GM23248 (cell line): ENCODE results near the gene PHYH. TPM values are rescaled to one million over a fixed set of nuclear protein-coding genes. Genes with fewer than 3 reads are reported as not detected.

Experiments
- DNase-seq: peaks from one replicate; pipeline ENCODE4 v3.0.0-alpha.2; 2015
- H2AFZ ChIP-seq: fragments of 200-600 bp; sonication (generic); 2 replicates; pipeline ENCODE4 v1.6.1; 2016; ENCODE audit warnings: antibody characterized with exemption
- H3F3A ChIP-seq: fragments of 200-600 bp; sonication (generic); 2 replicates; pipeline ENCODE4 v1.6.1; 2016; ENCODE audit warnings: mild to moderate bottlenecking, antibody characterized with exemption, mixed run types; ENCODE audit not compliant: insufficient read depth
- H3K27ac ChIP-seq: fragments of 200-600 bp; sonication (generic); 2 replicates; pipeline ENCODE4 v1.5.1; 2016; ENCODE audit warnings: mild to moderate bottlenecking
- H3K27me3 ChIP-seq: fragments of 200-600 bp; sonication (generic); replicated peaks from 2 replicates; pipeline ENCODE4 v1.6.1; 2016; ENCODE audit warnings: mild to moderate bottlenecking; ENCODE audit not compliant: insufficient read depth
- H3K36me3 ChIP-seq: fragments of 200-600 bp; sonication (generic); 2 replicates; pipeline ENCODE4 v1.6.1; 2016; ENCODE audit warnings: low read depth, mild to moderate bottlenecking
- H3K4me1 ChIP-seq: fragments of 200-600 bp; sonication (generic); 2 replicates; pipeline ENCODE4 v1.6.1; 2016; ENCODE audit warnings: mild to moderate bottlenecking; ENCODE audit not compliant: insufficient read depth
- H3K4me2 ChIP-seq: fragments of 200-600 bp; sonication (generic); one replicate; pipeline ENCODE4 v1.6.1; 2016; ENCODE audit warnings: mild to moderate bottlenecking; ENCODE audit not compliant: unreplicated experiment
- H3K4me3 ChIP-seq: fragments of 200-600 bp; sonication (generic); 2 replicates; pipeline ENCODE4 v1.5.1; 2016; ENCODE audit warnings: mild to moderate bottlenecking
- H3K79me2 ChIP-seq: fragments of 200-600 bp; sonication (generic); 2 replicates; pipeline ENCODE4 v1.6.1; 2016; ENCODE audit warnings: mild to moderate bottlenecking; ENCODE audit not compliant: insufficient read depth
- H3K9ac ChIP-seq: fragments of 200-600 bp; sonication (generic); 2 replicates; pipeline ENCODE4 v1.6.1; 2016; ENCODE audit warnings: mild to moderate bottlenecking
- H3K9me2 ChIP-seq: fragments of 200-600 bp; sonication (generic); 2 replicates; pipeline ENCODE4 v1.6.1; 2016; ENCODE audit warnings: mixed run types, mild to moderate bottlenecking, moderate library complexity; ENCODE audit not compliant: insufficient read depth
- H3K9me3 ChIP-seq: fragments of 200-600 bp; sonication (generic); one replicate; pipeline ENCODE4 v1.6.1; 2017; ENCODE audit warnings: low read depth
- H4K20me1 ChIP-seq: fragments of 200-600 bp; sonication (generic); 2 replicates; pipeline ENCODE4 v1.6.0; 2016; ENCODE audit not compliant: insufficient read depth
- EZH2 ChIP-seq: fragments of 200-600 bp; sonication (generic); IDR thresholded peaks from 2 replicates; pipeline ENCODE4 v1.6.1; 2018; ENCODE audit warnings: antibody characterized with exemption, mild to moderate bottlenecking; ENCODE audit not compliant: insufficient read depth, poor library complexity, severe bottlenecking
- EZH2phosphoT487 ChIP-seq: fragments of 200-600 bp; sonication (generic); IDR thresholded peaks from 2 replicates; pipeline ENCODE4 v1.6.1; 2018; ENCODE audit warnings: antibody characterized with exemption, moderate library complexity, mild to moderate bottlenecking, low read depth; ENCODE audit not compliant: insufficient read depth
- WGBS, 2 experiments: methylation state at CpG; one replicate each; pipeline ENCODE4 v1.1.6; 2015 to 2017; ENCODE audit warnings: low lambda C conversion rate in 2 of 2, low coverage in 1 of 2; ENCODE audit errors: missing lambda C conversion rate in 2 of 2; 5-methylcytosine and 5-hydroxymethylcytosine counted together
- in situ Hi-C: fragments of 300-500 bp; cut with MboI; formaldehyde crosslinking; loops from 2 replicates; pipeline ENCODE4 v1.15.0; 2020
- polyA plus RNA-seq: library from polyadenylated mRNA; unstranded; fragments of >200 nt; fragmentation: Nextera tagmentation; extraction: Ambion mirVana; gene quantifications from 2 replicates; pipeline ENCODE4 v1.2.1, GENCODE V29; 2016
- total RNA-seq: library from RNA; depleted of rRNA; stranded (reverse); fragments of >200 nt; shearing (Covaris generic); gene quantifications from 2 replicates; pipeline ENCODE4 v1.2.3, GENCODE V29; 2014

The PHYH gene
- total and polyA plus RNA-seq, 2 experiments from 2014 or later: 19.1 to 29.7 TPM

DNA sequence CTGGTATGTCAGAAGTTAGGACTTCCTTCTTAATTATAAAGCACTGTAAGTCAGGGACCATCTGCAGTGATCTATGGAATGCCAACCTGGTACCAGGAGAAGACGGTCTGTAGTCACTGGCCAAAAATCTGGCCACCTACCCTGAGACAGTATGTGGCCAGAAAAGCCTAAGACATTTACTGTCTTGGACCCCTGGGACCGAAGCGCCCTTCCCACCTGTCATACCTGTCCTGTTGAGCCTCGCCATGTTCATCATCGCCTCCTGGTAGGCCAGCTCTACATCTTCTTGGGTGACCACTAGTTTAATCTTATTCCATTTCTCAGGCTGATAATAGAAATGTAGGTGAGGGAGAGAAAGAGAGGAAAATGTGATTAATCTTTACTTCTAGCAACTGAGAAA lies 28.3 kb upstream of the PHYH start:
- no peak overlapping the region for H3K9ac ChIP-seq
- TF ChIP-seq EZH2 (no peak), EZH2phosphoT487 (no peak)
- H3F3A ChIP-seq: no peaks in the 10 kb centered on the region
- H2AFZ ChIP-seq: no peak overlapping the region
- no peaks in the 10 kb centered on the region for H4K20me1 ChIP-seq
- no peak overlapping the region for H3K4me3 ChIP-seq
- H3K9me3 ChIP-seq: no peaks in the 10 kb centered on the region
- H3K27ac ChIP-seq: no peak overlapping the region
- peaks cover 52% of the 10 kb centered on the region for H3K36me3 ChIP-seq
- no peak overlapping the region for H3K4me2 ChIP-seq
- 86 to 89% methylated on average over 5 of the region's 5 CpGs for WGBS, 2 experiments
- no peaks in the 10 kb centered on the region for H3K9me2 ChIP-seq
- DNase-seq: no peak
- in situ Hi-C loops: no loop called here
- no peaks in the 10 kb centered on the region for H3K4me1 ChIP-seq
- no peaks in the 10 kb centered on the region for H3K27me3 ChIP-seq
- no peaks in the 10 kb centered on the region for H3K79me2 ChIP-seq

DNA sequence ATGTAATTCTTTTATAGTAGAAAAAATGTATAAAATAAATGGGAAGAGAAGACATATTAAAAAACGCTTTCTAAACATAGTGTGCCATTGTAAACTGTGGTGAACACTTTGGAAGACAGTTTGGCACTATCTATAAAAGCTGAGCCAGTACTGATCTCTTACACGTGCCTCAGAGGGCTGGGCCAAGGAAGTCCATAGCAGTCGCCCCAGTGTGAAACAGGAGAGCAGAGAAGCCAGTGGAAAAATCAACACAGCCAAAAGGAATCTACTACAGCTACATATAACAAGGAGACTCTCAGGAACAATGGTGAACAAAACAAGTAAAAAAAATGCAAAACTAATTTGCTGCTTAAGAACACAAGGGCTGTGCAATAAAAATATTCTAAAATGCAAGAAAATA lies 27.7 kb upstream of the PHYH start:
- Histone ChIP-seq H3K36me3 (peaks cover 52% of the 10 kb centered on the region), H3K9me3 (no peaks in the 10 kb centered on the region), H3K4me2 (no peak overlapping the region), H3F3A (no peaks in the 10 kb centered on the region), H3K27ac (no peak overlapping the region), H3K4me3 (no peak overlapping the region), H3K9ac (no peak overlapping the region), H4K20me1 (no peaks in the 10 kb centered on the region), H3K9me2 (no peaks in the 10 kb centered on the region), H2AFZ (no peak overlapping the region), H3K27me3 (no peaks in the 10 kb centered on the region), H3K4me1 (no peaks in the 10 kb centered on the region), H3K79me2 (no peaks in the 10 kb centered on the region)
- no peak for TF ChIP-seq EZH2
- TF ChIP-seq EZH2phosphoT487: no peak
- 18 to 20% methylated on average over 3 of the region's 3 CpGs for WGBS, 2 experiments
- in situ Hi-C loops: no loop called here
- no peak for DNase-seq

DNA sequence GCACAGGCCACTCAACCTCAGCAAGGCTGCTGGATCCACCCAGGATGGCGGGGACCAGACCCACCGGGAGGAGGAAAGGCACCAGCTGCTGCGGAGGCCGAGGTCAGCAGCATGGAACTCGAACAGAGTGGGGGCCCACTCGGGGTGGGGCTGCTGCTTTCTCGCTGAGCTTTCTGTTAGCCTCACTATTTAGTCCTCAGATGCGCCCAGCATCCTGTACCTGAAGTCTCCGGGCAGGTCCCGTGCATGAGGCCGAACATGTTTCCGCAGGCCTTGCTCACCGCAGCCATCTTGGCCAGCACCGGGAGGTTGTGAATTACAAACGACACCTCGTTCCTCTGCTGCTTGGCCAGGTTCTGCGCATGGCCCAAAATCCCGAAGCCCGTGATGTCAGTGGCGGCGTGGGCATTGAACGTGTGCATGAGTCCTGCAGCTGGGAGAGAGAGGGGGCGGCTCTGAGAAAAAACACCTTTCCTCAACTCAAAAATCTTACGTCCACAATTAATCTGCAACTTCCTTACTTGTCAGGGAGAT lies 22.8 kb upstream of the PHYH start:
- H3K79me2 ChIP-seq: no peaks in the 10 kb centered on the region
- H3K36me3 ChIP-seq: peaks cover 22% of the 10 kb centered on the region
- 95 to 96% methylated on average over 23 to 24 of the region's 24 CpGs for WGBS, 2 experiments

DNA sequence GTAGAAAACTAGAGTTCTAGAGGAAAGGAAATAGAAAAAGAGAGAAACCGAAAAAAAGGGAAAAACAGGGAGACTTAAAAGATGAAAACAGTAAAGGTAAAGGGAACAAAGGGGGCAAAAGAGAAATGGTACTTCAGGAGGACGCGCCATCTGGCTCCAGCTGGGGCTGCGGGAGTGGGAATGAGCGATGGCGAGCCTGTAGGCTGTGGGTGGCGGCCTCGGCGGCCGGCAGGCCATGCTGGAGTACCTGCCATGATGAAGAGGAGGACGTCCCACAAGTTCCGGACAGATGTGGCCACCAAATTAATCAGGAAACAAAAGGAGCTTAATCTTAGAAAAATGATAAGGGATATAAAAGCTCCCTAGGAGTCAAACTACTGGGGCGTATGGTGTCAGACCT lies 21.7 kb upstream of the PHYH start:
- Histone ChIP-seq H3K36me3 (peaks cover 18% of the 10 kb centered on the region), H3F3A (no peaks in the 10 kb centered on the region), H3K9ac (no peak overlapping the region), H3K9me3 (no peaks in the 10 kb centered on the region), H3K4me3 (no peak overlapping the region), H4K20me1 (no peaks in the 10 kb centered on the region), H3K79me2 (no peaks in the 10 kb centered on the region), H3K4me2 (no peak overlapping the region), H2AFZ (no peak overlapping the region), H3K27me3 (no peaks in the 10 kb centered on the region), H3K27ac (no peak overlapping the region), H3K4me1 (no peaks in the 10 kb centered on the region), H3K9me2 (no peaks in the 10 kb centered on the region)
- in situ Hi-C loops: no loop called here
- DNase-seq: no peak
- WGBS, 2 experiments: 94 to 96% methylated on average over 13 of the region's 13 CpGs
- TF ChIP-seq EZH2phosphoT487 (no peak), EZH2 (no peak)

More for the DNA sequence above, 22.8 kb upstream of the PHYH start:
- Histone ChIP-seq H3K9ac (no peak overlapping the region), H3K4me3 (no peak overlapping the region), H3F3A (no peaks in the 10 kb centered on the region), H3K27me3 (no peaks in the 10 kb centered on the region), H2AFZ (no peak overlapping the region), H3K4me2 (no peak overlapping the region), H3K9me2 (no peaks in the 10 kb centered on the region), H4K20me1 (no peaks in the 10 kb centered on the region), H3K4me1 (no peaks in the 10 kb centered on the region), H3K9me3 (no peaks in the 10 kb centered on the region), H3K27ac (no peak overlapping the region)
- in situ Hi-C loops: no loop called here
- no peak for DNase-seq
- TF ChIP-seq EZH2phosphoT487 (no peak), EZH2 (no peak)

DNA sequence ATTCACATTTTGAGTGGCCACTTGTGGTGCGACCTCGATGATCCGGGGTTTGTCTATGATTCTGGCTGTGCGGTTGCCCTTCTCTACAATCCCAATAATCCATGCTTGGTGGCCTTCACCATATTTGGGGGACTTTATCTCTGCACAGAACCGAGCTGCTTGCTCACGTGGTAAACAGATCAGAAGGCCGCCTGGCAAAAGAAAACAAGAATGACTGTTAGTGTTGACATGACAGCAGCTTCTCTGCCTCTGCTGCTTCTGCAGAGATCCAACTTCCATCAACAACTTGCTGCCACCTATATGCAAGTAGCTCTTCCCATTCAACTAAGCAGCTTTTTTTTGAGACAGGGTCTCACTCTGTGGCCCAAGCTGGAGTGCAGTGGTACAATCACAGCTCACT lies 19.3 kb upstream of the PHYH start:
- H3K4me1 ChIP-seq: no peaks in the 10 kb centered on the region
- H3K27ac ChIP-seq: no peak overlapping the region
- H3K4me3 ChIP-seq: no peak overlapping the region
- in situ Hi-C loops: no loop called here
- no peak overlapping the region for H3K9ac ChIP-seq
- H3F3A ChIP-seq: no peaks in the 10 kb centered on the region
- H3K4me2 ChIP-seq: no peak overlapping the region
- H3K9me3 ChIP-seq: no peaks in the 10 kb centered on the region
- H3K27me3 ChIP-seq: no peaks in the 10 kb centered on the region
- DNase-seq: no peak
- H2AFZ ChIP-seq: no peak overlapping the region
- no peaks in the 10 kb centered on the region for H3K79me2 ChIP-seq
- no peaks in the 10 kb centered on the region for H4K20me1 ChIP-seq
- TF ChIP-seq EZH2phosphoT487 (no peak), EZH2 (no peak)
- 82 to 84% methylated on average over 7 of the region's 7 CpGs for WGBS, 2 experiments
- no peaks in the 10 kb centered on the region for H3K9me2 ChIP-seq
- 0 out of 2 replicates have a peak, but pooled peaks cover 4% of the 10 kb centered on the region for H3K36me3 ChIP-seq
